ENCODE results near the gene PTPRR.

DNA sequence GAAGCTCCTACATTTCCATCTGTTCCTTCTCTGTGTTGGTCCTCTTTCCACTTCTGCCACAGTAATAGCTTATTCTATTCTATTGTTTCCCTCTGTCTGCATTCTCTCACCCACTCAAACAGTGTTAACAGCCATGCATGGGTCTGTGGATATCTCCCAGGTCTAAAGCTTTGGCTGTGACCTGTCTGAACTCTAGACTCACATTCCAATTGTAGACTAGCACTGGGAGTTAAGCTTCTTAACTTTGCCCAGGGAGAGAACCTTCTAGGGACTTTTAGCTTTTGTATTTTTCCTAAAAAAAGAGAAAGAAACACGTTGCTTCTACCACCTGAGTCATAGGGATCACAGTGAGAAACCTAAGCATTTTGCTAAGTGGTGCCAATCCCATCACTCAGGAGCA lies 36.7 kb downstream of the PTPRR start:
- no peak for TF ChIP-seq POLR2A (IDR thresholded peaks at IDR 0.05; ENCODE audit: extremely low read depth, insufficient read length)
- TF ChIP-seq, protein P1, sequence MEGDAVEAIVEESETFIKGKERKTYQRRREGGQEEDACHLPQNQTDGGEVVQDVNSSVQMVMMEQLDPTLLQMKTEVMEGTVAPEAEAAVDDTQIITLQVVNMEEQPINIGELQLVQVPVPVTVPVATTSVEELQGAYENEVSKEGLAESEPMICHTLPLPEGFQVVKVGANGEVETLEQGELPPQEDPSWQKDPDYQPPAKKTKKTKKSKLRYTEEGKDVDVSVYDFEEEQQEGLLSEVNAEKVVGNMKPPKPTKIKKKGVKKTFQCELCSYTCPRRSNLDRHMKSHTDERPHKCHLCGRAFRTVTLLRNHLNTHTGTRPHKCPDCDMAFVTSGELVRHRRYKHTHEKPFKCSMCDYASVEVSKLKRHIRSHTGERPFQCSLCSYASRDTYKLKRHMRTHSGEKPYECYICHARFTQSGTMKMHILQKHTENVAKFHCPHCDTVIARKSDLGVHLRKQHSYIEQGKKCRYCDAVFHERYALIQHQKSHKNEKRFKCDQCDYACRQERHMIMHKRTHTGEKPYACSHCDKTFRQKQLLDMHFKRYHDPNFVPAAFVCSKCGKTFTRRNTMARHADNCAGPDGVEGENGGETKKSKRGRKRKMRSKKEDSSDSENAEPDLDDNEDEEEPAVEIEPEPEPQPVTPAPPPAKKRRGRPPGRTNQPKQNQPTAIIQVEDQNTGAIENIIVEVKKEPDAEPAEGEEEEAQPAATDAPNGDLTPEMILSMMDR (IDR thresholded peaks at IDR 0.05; ENCODE audit: low read depth, low read length) = no peak
